Caco-2 (cell line): Measurements from ENCODE around the gene POLR2C. TPM values are rescaled to one million over a fixed set of nuclear protein-coding genes. Genes with fewer than 3 reads are reported as not detected.

Source experiments
- BruUV-seq: library from RNA; stranded (reverse); fragments of 400-500 nt; replicated peaks from 2 replicates; lab custom pipeline; 2021; lab: Mats Ljungman, UMichigan
- CTCF ChIA-PET: fragments of 300-600 bp; sonication (Branson Sonifier 250); formaldehyde crosslinking; loops from one replicate; lab custom pipeline; 2022; ENCODE audit warnings: antibody characterized with exemption; lab: Charles Lee
- POLR2A ChIA-PET: fragments of 300-600 bp; sonication (Branson Sonifier 250); formaldehyde crosslinking; loops from one replicate; lab custom pipeline; 2022; ENCODE audit warnings: antibody characterized with exemption; lab: Charles Lee
- DNase-seq, 2 experiments: peaks; one replicate each; pipeline versions ENCODE4 v3.0.0 to v3.0.0-alpha.2; 2020 to 2022
- H3K27me3 ChIP-seq: replicated peaks from 2 replicates; pipeline ENCODE4 v1.6.0; 2011; ENCODE audit warnings: low read length; ENCODE audit not compliant: control insufficient read depth, insufficient read depth
- H3K36me3 ChIP-seq: 2 replicates; pipeline ENCODE4 v1.5.1; 2011; ENCODE audit warnings: low read length; ENCODE audit not compliant: control insufficient read depth, insufficient read depth
- H3K4me1 ChIP-seq: fragments of 250-450 bp; sonication (Bioruptor Pico); 2 replicates; pipeline ENCODE4 v1.5.1; 2020; ENCODE audit warnings: mild to moderate bottlenecking
- H3K4me3 ChIP-seq: 2 replicates; pipeline ENCODE4 v1.5.1; 2011; ENCODE audit warnings: low read depth, mild to moderate bottlenecking, control low read depth, low read length
- H3K9me3 ChIP-seq: fragments of 250-450 bp; sonication (Bioruptor Pico); 2 replicates; pipeline ENCODE4 v1.5.1; 2020; ENCODE audit warnings: mild to moderate bottlenecking, moderate library complexity
- H3K27ac Mint-ChIP-seq: one replicate; pipeline ENCODE4 v1.8.0; 2022; ENCODE audit warnings: mixed read lengths; ENCODE audit not compliant: unreplicated experiment
- H3K27me3 Mint-ChIP-seq: one replicate; pipeline ENCODE4 v1.8.0; 2022; ENCODE audit warnings: mixed read lengths; ENCODE audit not compliant: insufficient read depth, unreplicated experiment
- H3K36me3 Mint-ChIP-seq: one replicate; pipeline ENCODE4 v1.8.0; 2022; ENCODE audit warnings: mild to moderate bottlenecking, mixed read lengths; ENCODE audit not compliant: insufficient read depth, unreplicated experiment
- H3K4me1 Mint-ChIP-seq: one replicate; pipeline ENCODE4 v1.8.0; 2022; ENCODE audit warnings: low read depth, mixed read lengths; ENCODE audit not compliant: unreplicated experiment
- H3K4me3 Mint-ChIP-seq: one replicate; pipeline ENCODE4 v1.8.0; 2022; ENCODE audit warnings: mild to moderate bottlenecking, moderate library complexity, mixed read lengths; ENCODE audit not compliant: unreplicated experiment
- H3K9me3 Mint-ChIP-seq: one replicate; pipeline ENCODE4 v1.8.0; 2022; ENCODE audit warnings: mixed read lengths; ENCODE audit not compliant: unreplicated experiment
- CTCF ChIP-seq, 2 experiments: fragments of 200-600 bp in 1 of 2; IDR thresholded peaks; 1 replicate in 1 of 2; 2 replicates in 1 of 2; pipeline versions ENCODE4 v1.5.1 to v1.8.0; 2011 to 2022; ENCODE audit warnings: antibody characterized with exemption in 1 of 2, control low read depth in 1 of 2, inconsistent platforms in 1 of 2, low read depth in 1 of 2, low read length in 1 of 2, mild to moderate bottlenecking in 1 of 2, moderate library complexity in 1 of 2; ENCODE audit not compliant: insufficient read depth in 1 of 2, severe bottlenecking in 1 of 2, unreplicated experiment in 1 of 2
- intact Hi-C: fragments of 100-400 bp; cut with micrococcal nuclease; formaldehyde crosslinking; loops from one replicate; pipeline ENCODE4 v1.10.0; 2022; ENCODE audit not compliant: unreplicated experiment
- total RNA-seq: library from RNA; stranded (reverse); gene quantifications from 2 replicates; pipeline ENCODE4 v1.2.3, GENCODE V29; 2022

Gene POLR2C
- total RNA-seq, 1 experiment from 2014 or later = 100 TPM

GRCh38 chr16:57445510-57445909 is 17.0 kb upstream of the POLR2C start:
- Histone ChIP-seq H3K36me3 (peaks cover under 1% of the 10 kb centered on the region; the same call in 1 of the 2 replicates), H3K4me3 (no peak overlapping the region), H3K9me3 (peaks cover 5% of the 10 kb centered on the region), H3K4me1 (peaks cover 3% of the 10 kb centered on the region; the same call in 1 of the 2 replicates), H3K27me3 (no peaks in the 10 kb centered on the region)
- ChIA-PET POLR2A (no interaction called here), CTCF (no interaction called here)
- Mint-ChIP-seq H3K27ac (no peak overlapping the region), H3K27me3 (no peaks in the 10 kb centered on the region), H3K9me3 (peaks cover 6% of the 10 kb centered on the region), H3K36me3 (peaks cover 33% of the 10 kb centered on the region), H3K4me3 (no peak overlapping the region), H3K4me1 (peaks cover 5% of the 10 kb centered on the region)
- intact Hi-C loops = no loop called here
- no TSS peak for BruUV-seq
- no peak for DNase-seq
- no peak for TF ChIP-seq CTCF (IDR thresholded peaks at IDR 0.05; ENCODE audit: insufficient read depth in 1 of 2, low read depth in 1 of 2, low read length in 1 of 2, severe bottlenecking in 1 of 2, unreplicated experiment in 1 of 2)

GRCh38 chr16:57446531-57447185 is 15.8 kb upstream of the POLR2C start:
- Mint-ChIP-seq H3K4me3 (peak overlapping the region; percentile 90), H3K4me1 (peaks cover 5% of the 10 kb centered on the region), H3K9me3 (no peaks in the 10 kb centered on the region), H3K27me3 (no peaks in the 10 kb centered on the region), H3K27ac (peak overlapping the region; percentile 97), H3K36me3 (peaks cover 32% of the 10 kb centered on the region)
- CTCF ChIA-PET = interaction anchor here (0.6 to 2.1 kb wide), 12 partner anchors 14 to 288 kb away, joined by 3 to 13 read pairs (median 4); partner anchors contain the start of gene POLR2C
- POLR2A ChIA-PET = interaction anchor here (0.6 to 1.6 kb wide), 17 partner anchors 13 to 1035 kb away, joined by 3 to 16 read pairs (median 5); partner anchors contain the start of genes ARL2BP, KATNB1, POLR2C and PSME3IP1
- peak overlapping the region; percentile 93 for H3K4me3 ChIP-seq
- peaks cover 3% of the 10 kb centered on the region; the same call in 1 of the 2 replicates for H3K4me1 ChIP-seq
- peak in 1 of 2 experiments; percentile 51 for DNase-seq
- no peaks in the 10 kb centered on the region for H3K36me3 ChIP-seq
- intact Hi-C loops = loop anchor here (1.0 kb wide), 1 partner anchor 16 kb away; the partner anchor contains the start of gene POLR2C
- no peaks in the 10 kb centered on the region for H3K27me3 ChIP-seq
- no TSS peak for BruUV-seq
- no peak for TF ChIP-seq CTCF (IDR thresholded peaks at IDR 0.05; ENCODE audit: insufficient read depth in 1 of 2, low read depth in 1 of 2, low read length in 1 of 2, severe bottlenecking in 1 of 2, unreplicated experiment in 1 of 2)
- no peaks in the 10 kb centered on the region for H3K9me3 ChIP-seq

- no peak for TF ChIP-seq CTCF (IDR thresholded peaks at IDR 0.05; ENCODE audit: insufficient read depth in 1 of 2, low read depth in 1 of 2, low read length in 1 of 2, severe bottlenecking in 1 of 2, unreplicated experiment in 1 of 2)
- peak; percentile 96 to 97 for DNase-seq
- H3K27me3 ChIP-seq = no peaks in the 10 kb centered on the region
- Mint-ChIP-seq H3K4me1 (peaks cover 5% of the 10 kb centered on the region), H3K4me3 (peak within 1 kb of the TSS; percentile 90), H3K36me3 (peaks cover 30% of the 10 kb centered on the region), H3K27ac (peak within 1 kb of the TSS; percentile 97), H3K27me3 (no peaks in the 10 kb centered on the region), H3K9me3 (no peaks in the 10 kb centered on the region)
- peaks cover 3% of the 10 kb centered on the region; the same call in 1 of the 2 replicates for H3K4me1 ChIP-seq
- ChIA-PET CTCF (interaction anchor here (0.6 to 2.1 kb wide), 12 partner anchors 14 to 288 kb away, joined by 3 to 13 read pairs (median 4); partner anchors contain the start of gene POLR2C), POLR2A (interaction anchor here (0.6 to 1.6 kb wide), 16 partner anchors 9 to 1036 kb away, joined by 3 to 16 read pairs (median 6); partner anchors contain the start of genes ARL2BP, KATNB1, POLR2C and PSME3IP1)
- H3K36me3 ChIP-seq = 0 out of 2 replicates have a peak, but pooled peaks cover 1% of the 10 kb centered on the region
- no TSS peak for BruUV-seq
- H3K4me3 ChIP-seq = peak within 1 kb of the TSS; percentile 93
- no peaks in the 10 kb centered on the region for H3K9me3 ChIP-seq
- intact Hi-C loops = loop anchor here (1.0 kb wide), 1 partner anchor 15 kb away; the partner anchor contains the start of gene POLR2C
Observed at GRCh38 chr16:57447186-57447962, 15.1 kb upstream of the POLR2C start, which contains the start of the genes CIAPIN1 and COQ9. Gene CIAPIN1, minus strand, starts transcription at chr16:57447385. Its CDS starts 6,457 bp downstream, at chr16:57440928. Gene COQ9, plus strand, starts transcription at chr16:57447479. Its CDS starts 27 bp downstream, at chr16:57447506.
